8988T (cell line): ENCODE data around the gene LINC01488.

Experiments
- DNase-seq: peaks from one replicate; pipeline ENCODE4 v3.0.0; 2011

LINC01488 gene

GRCh38 chr11:69465236-69466000 is 16.0 kb upstream of the LINC01488 start:
- no peak for DNase-seq

- no peak for DNase-seq
Observed at GRCh38 chr11:69466039-69466438, 15.4 kb upstream of the LINC01488 start.

- DNase-seq, result no peak
Observed at GRCh38 chr11:69467196-69467595, 14.3 kb upstream of the LINC01488 start.

- DNase-seq, result no peak
Observed at GRCh38 chr11:69467646-69468045, 13.8 kb upstream of the LINC01488 start.

GRCh38 chr11:69468221-69468620 is 13.2 kb upstream of the LINC01488 start:
- DNase-seq, result no peak

- DNase-seq, result no peak
Observed at GRCh38 chr11:69468911-69469885, 12.3 kb upstream of the LINC01488 start.

GRCh38 chr11:69470301-69470700 is 11.2 kb upstream of the LINC01488 start:
- no peak for DNase-seq

GRCh38 chr11:69470793-69471728 is 10.4 kb upstream of the LINC01488 start:
- no peak for DNase-seq

- no peak for DNase-seq
Observed at GRCh38 chr11:69471729-69472540, 9.5 kb upstream of the LINC01488 start.

- DNase-seq, result no peak
Observed at GRCh38 chr11:69472541-69473275, 8.8 kb upstream of the LINC01488 start.

- DNase-seq, result no peak
Observed at GRCh38 chr11:69473276-69473845, 8.1 kb upstream of the LINC01488 start.

- no peak for DNase-seq
Observed at GRCh38 chr11:69474736-69475135, 6.7 kb upstream of the LINC01488 start.

GRCh38 chr11:69475141-69475865 is 6.2 kb upstream of the LINC01488 start:
- DNase-seq, result no peak

- DNase-seq, result no peak
Observed at GRCh38 chr11:69475866-69476471, 5.5 kb upstream of the LINC01488 start.

GRCh38 chr11:69476509-69476961 is 4.9 kb upstream of the LINC01488 start:
- no peak for DNase-seq

GRCh38 chr11:69477086-69477485 is 4.4 kb upstream of the LINC01488 start:
- no peak for DNase-seq

GRCh38 chr11:69479591-69480271 is 1.7 kb upstream of the LINC01488 start:
- DNase-seq, result no peak

GRCh38 chr11:69480547-69481392 is 693 bp upstream of the LINC01488 start:
- DNase-seq, result no peak
